Activated CD4-positive, CD25-positive, alpha-beta regulatory T cell treated with anti-CD3 and anti-CD28 coated beads, Interleukin-2, amount 50 U/mL, for 16 hours (primary cell): Measurements from ENCODE around the gene UVRAG.
"Not testable (repeated sequence)": the region's sequence is repeated elsewhere in the genome, so short reads cannot be mapped to it uniquely, and the experiment has no call there.

Experiments
- DNase-seq: peaks from one replicate; pipeline ENCODE4 v3.0.0-alpha.2; 2020; ENCODE audit warnings: low read depth, low spot score

UVRAG gene

DNA sequence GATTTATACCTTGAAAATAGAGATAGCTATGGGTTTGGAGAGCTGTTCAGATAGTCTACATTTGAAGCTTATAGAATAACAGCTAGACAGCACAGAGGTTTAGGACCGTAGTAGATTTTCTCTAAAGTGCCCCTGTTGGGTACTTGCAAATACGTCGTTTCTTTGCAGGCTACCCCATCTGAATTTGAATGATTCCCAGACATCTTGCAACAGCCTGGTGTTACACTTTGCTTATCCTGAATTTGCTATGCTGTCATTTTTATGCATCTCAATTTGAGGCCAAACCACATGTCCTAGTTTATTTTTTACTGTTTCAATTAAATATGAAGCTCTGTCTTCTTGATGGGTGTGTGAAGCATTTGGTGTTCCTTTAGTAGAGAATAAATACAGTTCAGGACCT, 249.2 kb downstream of the UVRAG start:
- no peak for DNase-seq

DNA sequence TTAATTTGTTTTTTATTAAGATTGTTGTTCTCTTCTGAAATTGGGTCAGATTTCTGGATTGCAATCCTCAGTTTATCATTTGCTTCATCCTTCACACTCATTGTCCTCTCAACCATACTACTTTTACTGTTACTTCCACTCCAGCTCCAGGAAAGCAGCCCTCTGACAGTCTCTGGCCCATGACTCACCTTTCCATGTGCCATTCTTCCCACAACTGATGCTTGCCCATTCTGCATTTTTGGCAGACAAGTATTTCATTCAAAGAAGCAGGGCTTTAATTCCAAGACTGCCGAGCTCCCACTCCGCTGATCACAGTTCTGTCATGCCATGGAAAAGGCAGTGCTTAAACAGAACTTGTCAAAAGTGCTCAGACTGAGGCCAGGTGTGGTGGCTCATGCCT, 252.1 kb downstream of the UVRAG start:
- DNase-seq = no peak

DNA sequence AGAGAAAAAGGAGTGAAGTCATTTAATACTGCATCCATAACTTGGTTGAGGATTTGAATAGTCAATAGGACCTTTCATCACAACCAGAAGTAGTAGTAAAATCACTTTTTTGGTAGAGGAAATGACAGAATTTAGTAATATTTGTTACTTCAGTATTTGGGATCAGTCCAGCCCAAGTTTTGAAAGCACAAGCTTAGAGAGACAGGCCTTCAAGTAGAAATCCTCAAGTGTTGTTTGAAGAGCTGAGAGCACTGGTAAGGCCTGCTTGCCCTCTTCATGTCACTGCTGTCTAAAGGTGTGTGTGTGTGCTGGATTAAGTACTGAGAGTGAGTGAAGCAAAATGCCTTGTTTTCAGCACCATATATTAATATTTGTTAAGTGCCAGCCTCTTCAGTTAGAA, 254.0 kb downstream of the UVRAG start:
- no peak for DNase-seq

DNA sequence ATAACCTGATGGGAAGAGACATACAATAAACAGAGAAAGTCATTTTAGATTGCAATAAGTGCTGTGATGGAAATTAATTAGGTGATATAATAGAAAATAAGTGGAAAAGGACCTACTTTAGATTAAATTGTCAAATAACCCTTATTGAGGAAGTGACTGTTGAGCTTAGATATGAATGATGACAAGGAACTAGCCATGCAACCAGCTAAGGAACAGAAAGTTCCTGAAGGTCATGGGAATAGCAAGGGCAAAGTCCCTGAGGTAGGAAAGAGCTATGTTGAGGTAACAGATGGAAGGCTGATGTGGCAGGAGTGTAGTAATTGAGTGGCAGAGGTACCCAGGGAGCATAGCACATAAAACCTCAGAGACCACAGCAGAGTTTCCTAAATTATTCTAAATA, 256.1 kb downstream of the UVRAG start:
- no peak for DNase-seq

DNA sequence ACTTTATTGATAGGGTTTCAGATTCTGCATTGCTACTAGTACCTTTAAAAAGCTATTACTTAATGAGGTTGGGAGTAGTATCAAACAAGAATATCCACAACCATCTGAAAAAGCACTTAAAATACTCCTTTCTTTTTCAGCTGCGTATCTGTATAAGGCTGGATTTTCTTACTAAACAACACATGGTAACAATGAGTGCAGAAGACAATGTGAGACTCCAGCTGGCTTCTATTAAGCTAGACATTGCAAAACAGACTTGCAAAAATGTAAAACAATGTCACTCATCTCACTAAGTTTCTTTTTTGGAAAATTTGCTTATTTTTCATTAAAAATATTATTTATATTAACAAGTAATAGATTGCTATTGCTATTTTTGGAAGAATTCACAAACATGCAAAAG, 258.7 kb downstream of the UVRAG start:
- no peak for DNase-seq

DNA sequence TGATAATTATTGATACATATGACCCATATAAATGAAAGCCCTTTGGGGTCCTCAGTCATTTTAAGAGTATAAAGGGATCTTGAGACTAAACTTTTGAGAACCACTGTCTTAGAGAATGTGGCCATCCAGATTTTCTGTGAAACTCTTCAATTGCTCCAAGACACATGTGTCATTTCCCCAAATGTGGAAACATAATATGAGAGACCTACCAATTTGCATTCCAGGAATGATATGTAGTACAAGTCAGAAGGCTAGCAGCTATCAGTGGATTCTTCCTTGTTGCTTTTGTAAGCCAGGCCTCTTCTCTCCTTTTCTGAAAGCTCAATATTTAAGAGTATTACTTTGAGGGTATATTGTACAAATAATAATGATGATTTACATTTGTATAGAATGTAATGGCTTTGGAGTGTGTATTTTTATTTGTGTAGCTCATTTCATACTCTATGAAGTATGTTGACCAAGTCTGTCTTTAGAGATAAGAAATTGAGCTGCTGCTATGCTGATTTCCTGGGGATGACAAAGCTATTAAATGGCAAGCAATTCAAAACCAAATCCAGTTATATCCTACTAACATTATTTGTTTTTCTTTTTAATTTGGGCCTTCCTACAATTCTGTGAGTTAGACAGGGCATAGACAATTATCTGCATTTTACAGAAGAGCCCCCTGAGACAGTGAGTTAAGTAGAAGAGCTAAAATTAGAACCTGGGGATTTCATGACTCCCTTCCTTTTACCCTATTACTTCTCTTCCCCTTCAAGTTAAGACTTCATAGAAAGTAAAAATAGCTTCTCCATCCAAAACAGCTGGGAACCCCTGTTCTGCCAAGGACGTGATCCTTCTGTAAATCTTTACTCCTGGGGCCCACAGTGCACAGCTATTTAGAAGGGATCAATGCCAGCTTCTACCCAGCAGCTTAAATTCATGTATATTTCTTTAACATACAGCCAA, 259.4 kb downstream of the UVRAG start:
- no peak for DNase-seq

DNA sequence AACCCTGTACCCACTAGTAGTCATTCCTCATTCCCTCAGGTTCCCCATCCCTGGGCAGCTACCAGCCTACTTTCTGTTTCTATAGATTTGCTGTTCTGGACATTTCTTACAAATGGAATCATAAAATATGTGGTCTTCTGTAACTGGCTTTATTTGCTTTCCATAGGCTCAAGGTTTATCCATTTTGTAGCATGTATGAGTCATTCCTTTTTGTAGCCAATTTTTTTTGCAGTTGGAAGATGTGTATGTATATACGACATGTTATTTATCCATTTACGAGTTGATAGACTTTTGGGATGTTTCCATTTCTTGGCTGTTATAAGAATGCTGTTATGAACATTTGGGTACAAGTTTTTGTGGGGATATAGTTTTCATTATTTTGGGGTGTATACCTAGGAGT, 260.7 kb downstream of the UVRAG start:
- no peak for DNase-seq

DNA sequence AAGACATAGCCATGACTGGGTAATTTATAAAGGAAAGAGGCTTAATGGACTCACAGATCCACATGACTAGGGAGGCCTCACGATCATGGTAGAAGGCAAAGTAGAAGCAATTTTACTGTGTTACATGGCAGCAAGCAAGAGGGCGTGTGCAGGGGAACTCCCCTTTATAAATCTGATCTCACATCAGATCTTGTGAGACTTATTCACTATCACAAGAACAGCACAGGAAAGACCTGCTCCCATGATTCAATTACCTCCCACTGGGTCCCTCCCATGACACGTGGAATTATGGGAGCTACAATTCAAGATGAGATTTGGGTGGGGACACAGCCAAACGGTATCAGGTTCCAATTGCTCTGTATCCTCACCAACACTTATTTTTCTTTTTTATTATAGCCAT, 261.2 kb downstream of the UVRAG start:
- not testable (repeated sequence) for DNase-seq

DNA sequence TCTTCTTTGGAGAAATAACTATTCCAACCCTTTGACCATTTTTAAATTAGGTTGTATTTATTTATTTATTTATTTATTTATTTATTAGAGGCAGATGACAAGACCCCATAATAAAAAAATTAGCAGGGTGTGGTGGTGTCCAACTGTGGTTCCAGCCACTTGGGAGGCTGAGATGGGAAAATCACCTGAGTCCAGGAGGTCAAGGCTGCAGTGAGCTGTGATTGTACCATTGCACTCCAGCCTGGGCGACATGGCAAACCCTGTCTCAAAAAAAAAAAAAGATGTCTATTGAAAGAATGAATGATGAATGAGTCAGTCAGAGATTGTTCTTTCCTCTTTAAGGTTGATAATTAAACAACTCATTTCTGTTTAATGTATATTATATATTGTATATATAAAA, 261.7 kb downstream of the UVRAG start:
- DNase-seq = no peak

DNA sequence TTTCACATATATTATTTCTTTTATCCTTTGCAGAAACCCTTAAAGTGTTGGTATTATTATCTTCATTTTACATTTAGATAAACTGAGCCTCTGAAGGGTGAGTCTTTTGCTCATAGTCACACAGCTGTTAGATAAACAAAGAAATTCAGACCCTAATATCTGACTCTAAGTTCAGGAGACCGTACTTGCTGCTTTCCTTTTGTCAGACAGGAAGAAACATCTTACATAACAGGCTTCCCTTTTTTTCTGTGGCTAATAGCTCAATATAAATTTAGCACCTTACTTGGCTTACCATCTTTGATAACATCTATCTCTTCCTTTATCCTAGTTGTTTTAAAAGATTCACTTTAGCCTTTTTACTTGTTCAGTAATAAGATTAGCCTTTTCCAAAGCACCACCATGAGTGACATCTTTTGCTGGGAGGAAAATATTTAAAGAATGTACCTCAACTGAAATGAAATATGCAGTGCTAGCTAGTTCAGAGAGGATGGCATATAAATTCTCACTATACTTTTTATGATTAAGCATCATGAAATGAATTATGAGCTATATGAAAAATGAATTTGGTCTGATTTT, 262.7 kb downstream of the UVRAG start:
- DNase-seq = no peak

DNA sequence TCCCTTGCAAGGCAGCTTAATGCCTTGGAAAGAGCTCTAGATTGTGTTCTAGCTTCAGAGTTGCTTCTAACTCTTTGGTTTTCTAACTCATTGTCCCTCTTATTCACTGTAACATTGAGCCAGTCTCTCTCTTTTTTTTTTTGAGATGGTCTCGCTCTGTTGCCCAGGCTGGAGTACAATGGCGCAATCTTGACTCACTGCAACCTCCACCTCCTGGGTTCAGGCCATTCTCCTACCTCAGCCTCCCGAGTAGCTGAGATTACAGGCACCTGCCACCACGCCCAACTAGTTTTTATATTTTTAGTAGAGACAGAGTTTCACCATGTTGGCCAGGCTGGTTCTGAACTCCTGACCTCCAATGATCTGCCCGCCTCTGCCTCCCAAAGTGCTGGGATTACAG, 266.1 kb downstream of the UVRAG start:
- not testable (repeated sequence) for DNase-seq

DNA sequence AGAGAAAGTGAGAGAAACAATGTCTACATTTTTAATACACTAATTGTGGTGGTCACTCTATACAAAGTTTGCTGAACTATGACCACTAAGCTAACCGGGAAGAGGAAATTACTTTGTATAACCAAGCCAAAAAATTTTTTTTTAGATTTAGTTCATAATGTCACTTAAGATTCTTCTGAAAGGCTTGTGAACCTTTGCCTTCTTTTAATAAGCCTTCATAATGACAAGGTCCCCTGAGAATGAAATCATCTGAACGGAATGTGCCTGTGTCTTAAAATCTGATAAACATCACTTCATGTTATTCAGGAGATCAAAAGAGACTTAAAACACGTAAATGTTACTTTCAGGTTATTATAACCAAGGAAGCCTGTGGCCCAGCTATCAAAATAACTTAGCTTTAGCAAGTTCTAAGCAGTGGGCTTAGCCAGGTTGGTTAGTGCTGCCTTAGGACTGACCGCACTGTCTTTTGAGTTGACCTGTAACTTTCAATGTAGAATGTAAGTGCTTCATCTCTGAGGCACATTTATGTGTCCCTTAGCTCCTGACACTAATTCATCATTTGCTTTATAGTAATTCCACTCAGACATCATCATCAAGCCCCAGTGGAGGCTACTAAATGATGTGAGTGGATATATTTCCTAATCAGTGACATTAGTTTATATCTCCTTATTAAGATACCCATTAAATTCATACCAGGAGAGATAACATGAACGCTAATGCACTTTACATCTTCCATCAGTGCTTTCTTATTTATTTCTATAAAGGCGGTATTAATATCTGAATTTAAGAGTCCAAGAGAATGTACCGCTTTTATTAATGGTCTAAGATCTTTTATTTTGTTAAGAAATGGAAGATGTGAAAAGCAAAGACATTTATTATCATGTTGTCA, 268.8 kb downstream of the UVRAG start:
- DNase-seq = no peak

DNA sequence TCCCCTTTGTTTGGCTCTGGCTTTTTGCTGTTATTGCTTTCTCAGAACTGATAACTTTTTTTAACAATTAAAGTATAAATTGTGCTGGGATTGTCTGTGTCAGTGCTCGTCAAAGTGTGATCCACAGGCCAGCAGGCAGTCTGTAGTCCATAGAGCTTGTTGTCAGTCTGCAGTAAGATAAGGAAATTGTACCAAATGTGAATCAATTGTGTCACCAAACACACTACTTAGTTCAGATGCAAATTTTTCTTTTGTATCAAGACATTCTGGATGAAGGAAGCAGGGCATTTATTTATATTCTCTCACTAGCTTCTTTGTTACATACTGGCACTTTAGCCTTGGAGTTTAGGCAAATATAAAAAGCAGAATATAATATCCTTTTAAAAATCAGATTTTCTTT, 270.3 kb downstream of the UVRAG start:
- no peak for DNase-seq

DNA sequence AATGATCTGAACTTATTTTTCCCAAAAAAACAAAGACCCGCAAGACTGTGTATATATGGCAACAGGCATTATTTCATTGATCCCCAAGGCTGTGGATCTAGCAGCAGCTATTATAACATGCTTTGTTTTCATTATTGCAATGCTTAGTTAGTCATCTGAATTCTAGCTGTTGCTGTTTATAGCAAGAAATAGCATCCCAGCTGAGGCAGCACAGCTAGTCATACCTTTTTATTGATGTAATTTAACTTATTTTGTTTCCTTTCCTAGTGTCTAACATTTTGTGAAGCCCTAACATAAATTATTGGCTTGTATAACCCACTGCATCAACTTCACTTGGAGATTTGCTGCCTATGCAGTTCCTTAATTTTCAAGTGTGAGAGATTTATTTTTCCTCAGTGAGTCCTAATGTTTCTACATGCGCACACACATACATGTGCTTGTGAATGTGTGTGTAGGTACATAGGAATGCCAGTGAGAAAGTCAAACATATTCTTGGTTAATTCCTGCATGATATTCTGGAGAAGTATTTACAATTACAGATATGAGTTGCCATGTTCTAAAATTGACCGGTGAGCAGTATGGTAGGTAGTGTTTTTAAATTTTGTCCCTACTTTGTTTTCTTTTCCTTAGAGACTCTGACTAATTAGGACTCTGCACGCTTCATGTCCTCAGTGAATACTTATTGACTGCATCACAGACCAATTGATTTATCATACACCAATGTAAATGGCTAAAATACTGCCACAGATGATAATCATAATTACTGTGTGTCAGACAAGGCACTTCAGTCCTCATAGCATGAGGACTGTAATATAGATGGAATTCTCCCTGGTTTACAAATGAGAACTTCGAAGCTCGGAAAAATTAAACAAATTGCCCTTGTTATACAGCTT, 272.0 kb downstream of the UVRAG start:
- no peak for DNase-seq

DNA sequence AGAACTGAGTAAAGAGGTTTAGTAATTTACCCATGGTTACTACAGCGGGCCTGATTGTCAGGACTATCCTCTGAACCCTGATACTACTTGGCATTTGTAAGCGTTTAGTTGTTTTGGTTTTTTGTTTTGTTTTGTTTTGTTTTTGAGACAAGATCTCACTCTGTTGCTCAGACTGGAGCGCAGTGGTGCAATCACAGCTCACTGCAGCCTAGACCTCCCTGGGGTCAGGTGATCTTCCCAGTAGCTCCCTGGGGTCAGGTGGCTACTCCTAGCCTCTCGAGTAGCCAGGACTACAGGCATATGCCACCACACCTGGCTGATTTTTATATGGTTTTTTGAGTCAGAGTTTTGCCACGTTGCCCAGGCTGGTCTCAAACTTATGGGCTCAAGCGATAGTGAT, 272.7 kb downstream of the UVRAG start:
- no peak for DNase-seq

DNA sequence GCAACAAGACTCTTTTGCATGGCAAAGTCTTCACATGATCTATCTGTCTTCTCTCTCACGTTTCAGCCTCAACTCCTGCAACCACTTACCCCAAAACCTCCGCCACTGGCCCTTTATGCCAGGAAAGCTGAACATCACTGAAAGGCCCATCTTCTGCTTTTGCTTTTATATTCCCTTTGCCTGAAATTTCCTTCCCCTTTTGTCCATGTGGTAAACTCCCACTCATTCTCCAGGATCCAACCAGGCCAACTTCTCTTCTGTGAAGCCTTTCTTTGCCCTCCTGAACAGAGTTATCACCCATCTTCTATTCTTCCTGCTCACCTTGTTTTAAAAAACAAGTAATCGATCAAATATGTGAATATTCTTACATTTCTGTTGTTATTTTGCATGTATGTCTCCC, 273.5 kb downstream of the UVRAG start:
- DNase-seq = no peak

DNA sequence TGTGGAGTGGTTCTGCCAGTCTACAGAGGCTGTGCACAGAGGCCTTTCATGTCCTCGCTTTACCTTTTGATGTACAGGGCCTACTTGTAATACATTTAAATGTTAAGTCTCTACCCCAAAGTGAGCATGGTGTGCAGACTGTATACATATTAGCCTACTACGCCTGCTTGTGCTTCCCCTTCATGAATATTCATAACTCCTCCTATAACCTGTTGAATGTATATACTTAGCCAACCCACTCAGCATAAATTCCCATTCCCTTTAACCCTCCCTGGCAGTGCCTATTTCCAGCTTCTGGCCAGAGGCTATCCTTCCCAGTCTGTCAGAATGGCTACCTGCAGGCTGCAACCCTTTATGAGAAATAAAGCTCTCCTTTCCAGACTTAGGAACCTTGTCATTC, 275.2 kb downstream of the UVRAG start:
- DNase-seq = no peak

DNA sequence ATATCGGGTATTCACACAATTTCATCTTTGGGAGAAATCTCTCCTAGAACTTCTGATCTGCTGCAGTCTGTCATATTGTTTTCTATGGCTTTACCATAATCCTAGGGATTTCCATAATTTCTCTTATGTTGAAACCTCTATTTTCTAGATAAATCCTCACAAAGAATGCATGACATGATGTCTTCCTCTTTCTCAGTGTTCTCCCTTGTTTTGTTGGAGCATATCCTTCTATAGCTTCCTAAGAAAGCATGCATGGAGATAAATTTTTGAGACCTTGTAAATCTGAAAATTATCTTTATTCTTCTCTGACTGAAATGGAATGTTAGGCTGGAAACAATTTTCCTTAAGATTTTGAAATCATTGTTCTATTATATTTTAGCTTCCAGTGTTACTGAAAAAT, 275.8 kb downstream of the UVRAG start:
- DNase-seq = no peak

DNA sequence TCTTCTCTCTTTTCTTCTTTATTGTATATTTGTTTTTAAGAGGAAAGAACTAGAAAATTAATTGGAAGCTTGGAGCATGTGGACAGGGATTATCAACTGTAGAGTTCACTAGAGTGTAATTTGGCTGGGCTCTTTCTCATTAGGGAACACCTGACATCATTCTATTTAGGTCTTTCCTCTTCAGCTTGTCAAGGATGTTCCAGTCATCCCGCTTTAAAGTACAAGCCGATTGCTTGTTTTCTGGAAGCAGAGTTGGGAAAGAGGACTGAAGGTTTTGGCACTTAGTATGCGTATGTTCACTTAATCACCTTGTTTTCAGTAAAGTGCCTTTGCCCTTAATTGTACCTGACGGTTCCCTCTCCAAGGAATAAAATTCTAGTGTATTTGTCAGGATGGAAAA, 279.7 kb downstream of the UVRAG start:
- DNase-seq = no peak

DNA sequence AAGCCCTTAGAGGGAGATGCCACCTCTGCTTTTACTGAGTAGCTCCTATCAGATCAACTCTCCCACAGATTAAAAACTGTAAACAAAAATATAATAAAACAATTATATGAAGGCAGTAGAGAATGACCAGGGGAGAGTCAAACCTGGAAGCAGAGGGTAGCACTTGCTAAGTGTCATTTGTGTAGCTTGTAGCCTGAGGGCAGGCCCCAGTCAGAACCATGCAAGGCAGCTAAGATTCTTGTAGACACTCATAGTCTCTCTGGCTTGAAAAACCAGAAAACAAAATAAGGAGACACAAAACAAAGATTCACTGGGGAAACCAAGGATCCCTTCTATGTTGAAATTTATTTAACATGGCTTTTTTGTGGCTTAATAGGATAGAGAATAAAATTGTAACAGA, 280.9 kb downstream of the UVRAG start:
- no peak for DNase-seq

DNA sequence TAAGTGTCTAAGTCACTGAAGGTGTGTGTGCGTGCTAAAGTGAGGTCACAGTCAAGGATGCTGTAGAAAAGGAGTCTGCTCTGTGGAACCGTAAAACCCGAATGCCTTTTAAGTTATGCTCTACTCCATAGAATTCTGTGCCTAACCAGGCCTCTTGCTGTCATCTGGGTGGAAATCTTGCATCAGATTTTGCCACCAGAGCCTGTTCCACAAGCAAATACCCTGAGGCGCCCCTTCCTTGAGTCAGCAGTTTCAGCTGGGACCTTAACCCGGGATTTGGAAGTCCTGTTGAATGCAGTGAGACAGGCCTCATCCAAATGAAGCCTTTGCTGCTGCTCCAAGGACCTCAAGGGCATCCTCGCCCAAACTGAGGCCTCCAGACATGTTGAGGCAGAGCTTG, 281.5 kb downstream of the UVRAG start:
- DNase-seq = no peak
